Activated CD4-positive, alpha-beta T cell treated with anti-CD3 and anti-CD28 coated beads, Interleukin-10, Interleukin-2, amounts not matched to agents 100 ng/mL and 50 ng/mL, durations not matched to agents 16 hours and 8 hours (primary cell): ENCODE results near the gene ZIK1.

Experiments used
- DNase-seq: peaks from one replicate; pipeline ENCODE4 v3.0.0-alpha.2; 2020

The ZIK1 gene

GRCh38 chr19:57613941-57614743 lies 30.2 kb downstream of the ZIK1 start, which contains the start of gene ZNF134:
Gene ZNF134, plus strand, starts transcription at chr19:57614242. Its CDS starts 5,227 bp downstream, at chr19:57619469.
- DNase-seq = peak; percentile 93

- DNase-seq = no peak
These were observed 31.4 kb downstream of the ZIK1 start for GRCh38 chr19:57615346-57615745.

GRCh38 chr19:57620673-57621348 lies 36.9 kb downstream of the ZIK1 start:
- DNase-seq = no peak

- no peak for DNase-seq
These were observed 39.1 kb downstream of the ZIK1 start for GRCh38 chr19:57623091-57623490.

- peak; percentile 93 for DNase-seq
These were observed 49.3 kb downstream of the ZIK1 start, which contains the start of gene ZNF211 for GRCh38 chr19:57632987-57633831. Gene ZNF211, plus strand, starts transcription at chr19:57633168. Its CDS starts 179 bp downstream, at chr19:57633347.

GRCh38 chr19:57633832-57634131 lies 49.8 kb downstream of the ZIK1 start:
- no peak for DNase-seq

GRCh38 chr19:57637379-57637778 lies 53.4 kb downstream of the ZIK1 start:
- DNase-seq = no peak

GRCh38 chr19:57641715-57642234 lies 57.8 kb downstream of the ZIK1 start:
- DNase-seq = no peak

GRCh38 chr19:57642396-57643046 lies 58.6 kb downstream of the ZIK1 start:
- DNase-seq = no peak
